SK-N-MC (cell line): ENCODE measurements around the gene BACH2.

Source experiments
- EZH2 ChIP-seq: fragments of 200-600 bp; sonication (generic); IDR thresholded peaks from one replicate; pipeline ENCODE4 v1.6.1; 2017; ENCODE audit warnings: antibody characterized with exemption
- POLR2AphosphoS5 ChIP-seq: IDR thresholded peaks from 2 replicates; pipeline ENCODE4 v1.6.1; 2012; ENCODE audit warnings: mild to moderate bottlenecking, low read depth, low read length, borderline replicate concordance

DNA sequence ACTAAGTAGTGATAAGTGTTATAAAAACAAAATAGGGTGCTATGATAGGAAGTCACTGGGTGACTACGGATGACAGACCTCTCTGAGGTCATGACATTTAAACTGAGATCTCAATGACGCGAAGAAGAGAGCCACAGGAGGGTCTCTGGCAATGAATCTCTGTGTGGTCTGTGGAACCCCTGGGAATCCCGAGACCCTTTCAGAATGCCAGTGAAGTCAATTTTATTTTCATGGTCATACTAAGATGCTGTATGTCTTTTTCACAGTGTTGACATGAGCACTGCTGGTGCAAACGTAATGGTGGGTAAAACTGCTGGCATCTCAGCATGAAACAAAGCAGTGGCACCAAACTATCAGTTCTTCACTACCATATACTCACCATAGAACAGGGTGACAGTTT lies 247.3 kb downstream of the BACH2 start:
- TF ChIP-seq EZH2 (no peak), POLR2AphosphoS5 (no peak)
